GM18870 (cell line): Measurements from ENCODE around the gene HRH3.

ENCODE experiments used
- ATAC-seq: cut with Tn5 transposase; IDR thresholded peaks from one replicate; pipeline ENCODE4 v1.9.1; 2021; ENCODE audit warnings: moderate library complexity; ENCODE audit not compliant: unreplicated experiment

Gene HRH3

DNA sequence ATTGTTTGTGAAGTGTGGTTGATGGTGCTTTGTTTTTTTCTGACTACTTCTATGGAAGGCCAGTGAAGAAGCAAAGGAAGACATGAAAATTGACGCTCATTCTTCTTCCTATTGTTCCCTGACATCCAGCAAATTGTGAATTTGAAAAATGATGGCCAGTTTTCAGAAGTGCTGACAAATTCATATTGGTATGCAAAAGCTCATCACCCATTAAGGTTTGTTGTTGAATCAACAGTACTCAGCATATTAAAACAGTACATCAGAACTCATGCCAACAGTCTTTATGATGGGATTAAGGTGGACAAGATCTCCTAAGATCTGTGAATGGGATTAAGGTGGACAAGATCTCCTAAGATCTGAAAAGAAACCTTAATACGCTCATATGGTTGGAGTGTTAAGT lies 38.3 kb downstream of the HRH3 start:
- ATAC-seq, result no peak

DNA sequence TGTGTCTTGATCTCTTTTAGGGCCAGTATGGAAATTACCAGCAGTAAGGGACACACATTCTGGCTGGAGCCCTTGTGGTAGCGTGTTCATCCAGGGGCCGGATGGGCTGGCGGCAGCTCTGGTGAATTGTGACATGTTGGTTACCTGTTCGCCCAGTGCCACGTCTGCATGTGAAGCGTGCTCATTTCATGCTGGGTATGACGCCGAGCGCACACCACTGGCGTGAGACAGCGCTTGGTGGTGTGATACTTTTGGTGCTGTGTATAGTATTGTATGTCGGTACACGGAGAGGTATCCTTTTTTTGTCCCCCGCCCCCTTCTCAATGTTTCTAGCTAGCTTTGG lies 40.9 kb downstream of the HRH3 start:
- ATAC-seq, result no peak

DNA sequence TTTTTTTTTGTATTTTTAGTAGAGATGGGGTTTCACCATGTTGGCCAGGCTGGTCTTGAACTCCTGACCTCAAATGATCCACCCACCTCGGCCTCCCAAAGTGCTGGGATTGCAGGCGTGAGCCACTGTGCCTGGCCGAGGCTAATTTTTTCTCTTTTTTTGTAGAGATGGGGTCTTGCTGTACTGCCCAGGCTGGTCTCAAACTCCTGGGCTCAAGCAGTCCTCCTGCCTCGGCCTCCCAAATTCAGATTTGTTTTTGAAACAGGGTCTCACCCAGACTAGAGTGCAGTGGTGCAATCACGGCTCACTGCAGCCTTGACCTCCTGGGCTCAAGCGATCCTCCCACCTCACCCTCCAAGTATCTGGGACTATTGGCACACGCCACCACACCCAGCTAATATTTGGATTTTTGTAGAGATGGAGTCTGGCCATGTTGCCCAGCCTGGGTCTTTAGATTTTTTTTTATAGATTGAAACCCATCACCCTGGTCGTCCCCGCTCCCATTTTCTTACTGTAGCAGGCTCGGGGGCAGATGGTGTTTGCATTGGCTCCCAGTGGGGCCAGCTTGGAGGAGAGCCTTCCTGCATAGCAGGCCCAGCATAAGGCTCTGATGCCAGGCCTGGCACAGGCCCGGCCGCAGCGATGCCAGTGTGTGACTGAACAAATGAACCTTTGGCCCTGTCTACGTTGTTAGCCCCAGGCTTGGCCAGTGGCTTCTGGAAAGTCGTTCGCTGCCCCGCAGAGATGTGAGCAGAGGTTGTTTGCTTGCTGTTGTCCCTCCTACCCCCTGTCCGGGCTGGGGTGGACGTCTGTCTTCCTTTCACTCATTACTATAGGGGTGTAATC lies 41.5 kb downstream of the HRH3 start:
- no peak for ATAC-seq

DNA sequence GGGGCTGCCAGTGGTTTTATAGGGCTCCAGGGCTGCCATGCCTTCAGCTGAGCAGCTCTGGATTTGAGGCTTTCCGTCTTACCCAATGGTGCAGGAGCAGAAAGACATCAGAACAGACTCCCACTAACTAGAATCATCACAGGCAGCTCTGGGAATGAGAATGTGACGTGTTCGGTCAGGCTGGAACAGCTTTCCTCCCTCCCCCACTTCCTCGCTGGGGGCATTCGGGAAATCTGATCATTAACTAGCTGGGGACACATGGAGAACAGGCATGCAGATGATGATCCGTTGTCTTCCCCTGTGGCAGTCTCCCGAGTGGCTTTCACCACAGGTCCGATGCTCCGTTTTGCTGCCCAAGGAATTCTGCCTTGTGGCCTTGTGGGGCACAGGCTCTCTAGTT lies 42.8 kb downstream of the HRH3 start:
- no peak for ATAC-seq

- ATAC-seq, result no peak
These were observed 43.2 kb downstream of the HRH3 start for GRCh38 chr20:62176866-62177265.

DNA sequence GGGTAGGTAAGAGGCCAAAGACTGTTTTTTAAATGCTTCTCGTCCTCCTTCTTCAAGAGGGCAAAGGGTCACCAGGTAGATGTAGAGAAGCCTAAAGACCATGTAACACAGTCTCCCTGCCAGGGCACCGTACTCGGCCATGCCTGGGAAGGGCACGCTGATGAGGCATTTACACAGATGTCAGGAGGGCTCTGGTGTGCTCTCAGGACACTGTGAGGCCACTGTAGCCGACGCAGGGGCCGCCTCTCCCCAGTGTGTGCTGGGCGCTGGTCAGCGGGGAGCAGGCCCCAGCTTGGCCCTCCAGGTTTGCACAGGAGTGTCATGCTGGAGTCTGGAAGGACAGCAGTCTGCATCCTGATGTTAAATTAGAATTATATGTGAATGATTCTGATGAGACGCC lies 44.4 kb downstream of the HRH3 start:
- no peak for ATAC-seq

- ATAC-seq, result no peak
These were observed 45.0 kb downstream of the HRH3 start for GRCh38 chr20:62174870-62175624.

DNA sequence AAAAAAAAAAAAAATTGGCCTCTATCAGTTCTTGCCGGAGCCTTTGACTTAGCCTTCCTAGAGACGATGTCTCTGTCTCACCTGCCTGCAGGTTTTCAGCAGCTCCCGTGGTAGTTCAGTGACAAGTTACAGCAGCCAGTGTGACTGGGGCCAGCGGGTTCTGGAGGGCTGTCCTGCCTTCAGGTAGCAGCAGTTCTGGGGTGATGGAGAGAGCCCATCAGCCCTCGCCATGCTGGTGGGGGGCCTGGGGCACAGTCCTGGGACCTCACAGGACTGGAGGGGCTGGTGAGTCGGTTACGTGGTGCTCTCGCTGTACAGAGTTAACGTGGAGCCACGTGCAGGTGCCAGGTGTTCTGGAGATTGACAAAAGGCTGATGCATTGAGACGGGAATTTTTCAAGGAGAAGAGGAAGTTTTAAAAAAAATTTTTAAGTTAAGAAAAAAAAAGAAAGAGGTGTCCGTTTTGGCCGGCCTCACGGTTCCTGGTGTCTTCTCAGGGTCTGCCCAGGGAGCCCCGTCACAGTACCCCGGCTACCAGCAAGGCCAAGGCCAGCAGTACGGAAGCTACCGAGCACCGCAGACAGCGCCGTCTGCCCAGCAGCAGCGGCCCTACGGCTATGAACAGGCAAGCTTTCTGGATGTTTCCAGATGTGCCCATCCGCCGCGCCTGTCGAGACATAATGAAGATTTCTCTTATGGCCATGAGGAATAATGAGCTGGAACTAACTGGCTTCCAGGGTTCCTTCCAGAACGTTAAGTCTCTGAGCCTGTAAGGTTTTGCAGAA lies 45.9 kb downstream of the HRH3 start:
- ATAC-seq, result no peak

DNA sequence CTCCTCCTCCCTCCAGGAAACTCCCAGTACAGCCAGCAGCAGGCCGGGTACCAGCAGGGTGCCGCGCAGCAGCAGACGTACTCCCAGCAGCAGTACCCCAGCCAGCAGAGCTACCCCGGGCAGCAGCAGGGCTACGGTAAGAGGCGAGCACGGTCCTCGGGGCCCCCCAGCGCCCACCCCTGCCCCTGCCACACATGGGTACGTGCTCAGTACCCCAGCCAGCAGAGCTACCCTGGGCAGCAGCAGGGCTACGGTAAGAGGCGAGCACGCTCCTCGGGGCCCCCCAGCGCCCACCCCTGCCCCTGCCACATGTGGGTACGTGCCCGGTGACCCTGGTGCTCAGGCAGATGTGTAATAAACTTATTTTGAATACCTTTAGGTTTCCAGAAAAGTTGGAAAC lies 47.4 kb downstream of the HRH3 start:
- ATAC-seq, result no peak

DNA sequence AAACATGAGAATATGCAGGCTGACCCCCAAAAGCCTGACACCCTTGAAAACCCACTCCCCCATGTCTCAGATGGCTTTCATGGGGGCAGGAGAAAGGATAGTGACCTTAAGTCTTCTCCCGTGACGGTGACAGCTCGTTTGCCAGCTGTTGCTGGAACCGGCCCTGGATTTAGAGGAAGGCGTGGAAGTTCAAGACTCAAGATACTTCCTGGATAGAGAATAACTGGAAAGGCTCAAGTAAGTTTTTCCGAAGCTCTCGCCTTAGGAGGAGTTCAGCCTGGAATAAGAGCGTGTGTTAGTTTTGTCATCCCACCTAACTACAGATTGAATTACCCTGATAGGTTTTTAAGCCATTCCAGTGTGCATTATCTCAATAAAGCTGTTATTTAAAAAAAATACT lies 48.8 kb downstream of the HRH3 start:
- ATAC-seq, result no peak

DNA sequence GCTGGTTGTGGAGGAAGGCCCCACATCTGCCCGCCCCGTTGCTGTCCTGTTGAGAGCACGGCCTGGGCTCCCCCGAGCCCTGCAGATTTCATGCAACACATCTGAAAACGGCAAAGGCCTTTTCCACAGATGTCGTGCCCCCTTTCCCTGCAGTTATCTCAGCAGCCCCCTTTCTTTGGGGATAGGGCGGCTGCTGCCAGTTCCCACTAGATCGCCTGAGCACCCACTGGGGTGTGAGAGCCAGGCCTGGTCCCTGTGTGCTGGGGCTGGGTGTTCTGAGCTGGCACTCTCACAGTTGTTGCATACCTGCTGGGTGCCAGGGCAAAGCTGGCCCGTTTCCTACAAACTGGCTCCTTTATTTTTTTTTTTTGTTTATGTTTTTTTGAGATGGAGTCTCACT lies 49.5 kb downstream of the HRH3 start:
- no peak for ATAC-seq

DNA sequence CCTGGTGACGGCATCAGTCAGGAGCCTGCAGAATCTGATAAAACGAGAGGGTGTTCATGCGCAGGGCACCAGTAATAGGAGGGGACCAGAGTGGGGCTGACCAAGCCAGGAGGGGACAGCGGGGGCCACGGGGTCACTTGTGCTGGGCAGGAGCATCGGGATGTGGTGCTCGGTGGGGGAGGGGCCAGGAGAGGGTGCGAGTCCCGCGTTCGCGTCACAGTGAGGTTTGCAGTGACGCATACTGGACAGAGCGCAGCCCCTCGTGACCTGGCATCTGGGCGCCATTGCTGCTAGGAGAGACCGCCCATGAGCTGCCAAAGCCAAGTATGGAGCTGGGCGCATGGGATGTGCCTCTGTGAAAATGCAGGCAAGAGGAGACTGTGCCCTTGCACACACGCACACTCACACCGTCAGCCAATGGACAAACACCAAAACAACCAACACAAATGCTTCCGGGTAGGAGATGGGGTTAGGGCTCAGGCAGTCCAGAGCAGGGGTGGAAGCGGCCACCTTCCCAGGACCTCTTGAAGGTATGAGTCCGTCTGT lies 51.1 kb downstream of the HRH3 start:
- no peak for ATAC-seq

DNA sequence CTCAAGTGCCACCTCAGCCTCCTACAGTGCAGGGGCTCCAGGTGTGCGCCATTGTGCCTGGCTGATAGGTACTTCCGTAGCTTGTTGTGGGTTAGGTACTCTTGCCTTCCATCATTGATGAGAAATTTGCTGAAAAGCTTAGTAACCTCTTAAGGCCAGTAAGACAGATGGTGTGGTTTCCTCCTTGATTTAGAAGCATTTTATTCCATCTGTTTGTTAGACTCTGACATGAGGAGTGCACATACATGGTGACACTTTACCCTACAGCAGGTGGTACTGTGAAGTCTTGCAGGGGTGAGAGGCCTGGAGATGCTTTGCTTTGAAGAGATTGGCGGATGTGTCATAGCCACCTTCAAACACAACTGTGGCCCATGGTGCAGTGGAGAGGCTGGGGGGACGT lies 52.0 kb downstream of the HRH3 start:
- ATAC-seq, result no peak

- ATAC-seq, result no peak
These were observed 52.6 kb downstream of the HRH3 start for GRCh38 chr20:62167474-62167873.

GRCh38 chr20:62165762-62166399 lies 54.2 kb downstream of the HRH3 start:
- ATAC-seq, result no peak
